Transverse colon (tissue), 4 donors: Measurements from ENCODE around the gene HMCN2. TPM values are rescaled to one million over a fixed set of nuclear protein-coding genes. Genes with fewer than 3 reads are reported as not detected.
"Not testable (repeated sequence)": the region's sequence is repeated elsewhere in the genome, so short reads cannot be mapped to it uniquely, and the experiment has no call there.

ENCODE experiments used
- DNase-seq: peaks from one replicate; pipeline ENCODE4 v3.0.0-alpha.2; 2019
- H3K27ac ChIP-seq, 4 donors: fragments of 200-600 bp; sonication (generic); 2 replicates each; pipeline ENCODE4 v1.5.1; 2016 to 2018; ENCODE audit warnings: inconsistent platforms in 4 of 4
- H3K27me3 ChIP-seq: fragments of 200-600 bp; sonication (generic); 2 replicates; pipeline ENCODE4 v1.5.1; 2017; ENCODE audit warnings: inconsistent platforms
- H3K36me3 ChIP-seq, 4 donors: fragments of 200-600 bp; sonication (generic); 2 replicates each; pipeline ENCODE4 v1.5.1; 2017 to 2019; ENCODE audit warnings: inconsistent platforms in 4 of 4
- H3K4me1 ChIP-seq, 4 donors: fragments of 200-600 bp; sonication (generic); 2 replicates each; pipeline ENCODE4 v1.5.1; 2017 to 2020; ENCODE audit warnings: inconsistent platforms in 4 of 4
- H3K4me3 ChIP-seq, 4 donors: fragments of 200-600 bp; sonication (generic); 1 replicate in 1 of 4; 2 replicates in 3 of 4; pipeline versions ENCODE4 v1.5.1 to v1.6.1; 2017 to 2019; ENCODE audit warnings: inconsistent platforms in 4 of 4
- H3K9me3 ChIP-seq, 2 donors: fragments of 200-600 bp; sonication (generic); 2 replicates each; pipeline ENCODE4 v1.5.1; 2017 to 2019; ENCODE audit warnings: inconsistent platforms in 2 of 2
- EP300 ChIP-seq: sonication (generic); formaldehyde crosslinking; IDR thresholded peaks from one replicate; pipeline ENCODE4 v1.6.1; 2017; ENCODE audit warnings: antibody characterized with exemption, low read depth
- POLR2A ChIP-seq: fragments of 450-650 bp; IDR thresholded peaks from one replicate; pipeline ENCODE4 v1.6.1; 2016; ENCODE audit warnings: antibody characterized with exemption, mild to moderate bottlenecking, moderate library complexity
- POLR2AphosphoS5 ChIP-seq, 3 donors: sonication (generic); formaldehyde crosslinking; IDR thresholded peaks; one replicate each; pipeline ENCODE4 v1.6.1; 2016; ENCODE audit warnings: antibody characterized with exemption in 3 of 3
- WGBS, 2 donors: methylation state at CpG; one replicate each; pipeline ENCODE4 v1.1.5; 2018; ENCODE audit warnings: low coverage in 1 of 2; 5-methylcytosine and 5-hydroxymethylcytosine counted together
- in situ Hi-C, 4 donors: fragments of 200-750 bp; cut with MboI; loops; one replicate each; pipeline versions ENCODE4 v1.15.0 to v1.15.1; 2017; ENCODE audit warnings: low sequenced_read_pairs in 3 of 4, low pct_ligation_motif_present in 1 of 4, low pct_unique_long_range_greater_than_20kb in 1 of 4
- intact Hi-C: fragments of 100-400 bp; cut with DNase I; formaldehyde crosslinking; loops from one replicate; pipeline ENCODE4 v1.15.1; 2023; ENCODE audit warnings: low total_unique reads
- total RNA-seq, 4 donors: library from RNA; depleted of rRNA; stranded (reverse); fragments of >200 nt; gene quantifications; one replicate each; pipeline ENCODE4 v1.1.0, GENCODE V29; 2016
- TF ChIP-seq, protein P1 (sequence below), 5 experiments: fragments of 200-600 bp in 3 of 5; fragments of 450-650 bp in 2 of 5; sonication (generic) in 3 of 5; IDR thresholded peaks; 1 replicate in 2 of 5; 2 replicates in 3 of 5; pipeline ENCODE4 v1.5.1; 2016 to 2017; ENCODE audit warnings: antibody characterized with exemption in 5 of 5, inconsistent platforms in 3 of 5, mild to moderate bottlenecking in 2 of 5, moderate library complexity in 1 of 5

The HMCN2 gene
- total RNA-seq, 4 donors from 2014 or later = 7.8 to 40.0 (median 15.2) TPM

DNA sequence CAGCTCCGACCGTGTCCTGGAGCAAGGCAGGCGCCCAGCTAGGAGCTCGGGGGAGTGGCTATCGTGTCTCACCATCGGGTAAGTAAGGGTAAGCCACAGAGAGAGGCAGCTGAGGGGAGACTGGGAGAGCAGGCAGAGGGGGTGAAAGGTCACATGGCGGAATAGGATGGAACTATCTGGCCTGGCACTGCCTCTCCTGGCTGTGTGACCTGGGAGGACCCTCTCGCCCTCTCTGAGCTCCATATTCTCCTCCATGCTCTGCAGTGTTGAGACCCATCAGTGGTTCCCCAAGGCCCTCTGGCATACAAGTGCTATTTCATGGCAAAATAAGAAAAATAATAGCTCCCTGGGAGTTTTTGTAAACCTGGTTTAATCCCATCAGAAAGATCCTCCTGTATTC, 135.3 kb downstream of the HMCN2 start:
- H3K27ac ChIP-seq = no peak overlapping the region
- in situ Hi-C loops = no loop called here
- H3K4me3 ChIP-seq = no peak overlapping the region
- no peaks in the 10 kb centered on the region for H3K4me1 ChIP-seq
- DNase-seq = no peak
- intact Hi-C loops = no loop called here
- H3K27me3 ChIP-seq = no peaks in the 10 kb centered on the region
- TF ChIP-seq POLR2A (no peak), POLR2AphosphoS5 (IDR thresholded peaks at IDR 0.05) (no peak), EP300 (no peak)
- TF ChIP-seq, protein P1, sequence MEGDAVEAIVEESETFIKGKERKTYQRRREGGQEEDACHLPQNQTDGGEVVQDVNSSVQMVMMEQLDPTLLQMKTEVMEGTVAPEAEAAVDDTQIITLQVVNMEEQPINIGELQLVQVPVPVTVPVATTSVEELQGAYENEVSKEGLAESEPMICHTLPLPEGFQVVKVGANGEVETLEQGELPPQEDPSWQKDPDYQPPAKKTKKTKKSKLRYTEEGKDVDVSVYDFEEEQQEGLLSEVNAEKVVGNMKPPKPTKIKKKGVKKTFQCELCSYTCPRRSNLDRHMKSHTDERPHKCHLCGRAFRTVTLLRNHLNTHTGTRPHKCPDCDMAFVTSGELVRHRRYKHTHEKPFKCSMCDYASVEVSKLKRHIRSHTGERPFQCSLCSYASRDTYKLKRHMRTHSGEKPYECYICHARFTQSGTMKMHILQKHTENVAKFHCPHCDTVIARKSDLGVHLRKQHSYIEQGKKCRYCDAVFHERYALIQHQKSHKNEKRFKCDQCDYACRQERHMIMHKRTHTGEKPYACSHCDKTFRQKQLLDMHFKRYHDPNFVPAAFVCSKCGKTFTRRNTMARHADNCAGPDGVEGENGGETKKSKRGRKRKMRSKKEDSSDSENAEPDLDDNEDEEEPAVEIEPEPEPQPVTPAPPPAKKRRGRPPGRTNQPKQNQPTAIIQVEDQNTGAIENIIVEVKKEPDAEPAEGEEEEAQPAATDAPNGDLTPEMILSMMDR (IDR thresholded peaks at IDR 0.05) = no peak
- H3K9me3 ChIP-seq = no peaks in the 10 kb centered on the region
- 85% methylated on average over 8 of the region's 8 CpGs; no CpG with 5 or more reads in 1 of the 2 donors for WGBS, 2 donors
- no peaks in the 10 kb centered on the region for H3K36me3 ChIP-seq

DNA sequence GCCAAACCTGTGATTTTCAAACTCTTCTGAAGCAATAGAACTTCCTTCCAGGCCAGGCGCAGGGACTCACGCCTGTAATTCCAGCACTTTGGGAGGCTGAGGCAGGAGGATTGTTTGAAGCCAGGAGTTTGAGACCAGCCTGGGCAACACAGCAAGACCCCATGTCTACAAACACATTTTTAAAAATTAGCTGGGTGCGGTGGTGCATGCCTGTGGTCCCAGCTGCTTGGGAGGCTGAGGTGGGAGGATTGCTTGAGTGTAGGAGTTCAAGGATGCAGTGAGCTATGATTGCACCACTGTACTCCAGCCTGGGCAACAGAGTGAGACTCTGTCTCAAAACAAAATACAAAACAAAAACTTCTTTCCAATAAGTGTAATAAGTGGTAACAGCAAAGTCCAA, 136.2 kb downstream of the HMCN2 start:
- H3K36me3 ChIP-seq, in situ Hi-C loops, intact Hi-C loops, DNase-seq, H3K27ac ChIP-seq, H3K27me3 ChIP-seq, H3K4me1 ChIP-seq, H3K9me3 ChIP-seq, H3K4me3 ChIP-seq: not testable (repeated sequence)
- WGBS, 2 donors = 80 to 93% methylated on average over 1 to 3 of the region's 3 CpGs

DNA sequence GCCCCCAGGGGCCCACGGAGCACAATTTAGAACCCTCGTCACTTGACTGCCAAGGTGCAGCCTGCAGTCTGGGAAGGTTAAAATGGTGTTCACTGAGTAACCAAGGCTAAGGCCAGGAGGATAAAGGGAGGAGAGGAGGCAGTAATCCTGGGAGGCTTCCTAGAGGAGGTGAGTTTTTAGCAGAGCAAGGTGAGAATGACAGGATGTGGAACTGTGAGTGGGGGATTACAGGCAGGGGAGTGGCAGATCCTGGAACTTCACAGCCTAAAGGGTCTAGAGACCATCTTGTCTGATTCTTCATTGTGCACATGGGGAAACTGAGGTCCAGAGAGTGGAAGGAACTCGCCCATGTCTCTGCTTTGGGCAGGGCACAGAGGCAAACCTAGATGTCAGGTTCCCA, 136.7 kb downstream of the HMCN2 start:
- no peak for DNase-seq
- intact Hi-C loops (no loop called here), in situ Hi-C loops (no loop called here)
- H3K9me3 ChIP-seq = no peaks in the 10 kb centered on the region
- no peak overlapping the region for H3K4me3 ChIP-seq
- TF ChIP-seq, protein P1 (IDR thresholded peaks at IDR 0.05) = no peak
- no peak for TF ChIP-seq POLR2AphosphoS5 (IDR thresholded peaks at IDR 0.05)
- TF ChIP-seq EP300 = no peak
- no peak for TF ChIP-seq POLR2A
- 82% methylated on average over 3 of the region's 3 CpGs; no CpG with 5 or more reads in 1 of the 2 donors for WGBS, 2 donors
- H3K4me1 ChIP-seq = no peaks in the 10 kb centered on the region
- no peaks in the 10 kb centered on the region for H3K36me3 ChIP-seq
- no peaks in the 10 kb centered on the region for H3K27me3 ChIP-seq
- no peak overlapping the region for H3K27ac ChIP-seq

DNA sequence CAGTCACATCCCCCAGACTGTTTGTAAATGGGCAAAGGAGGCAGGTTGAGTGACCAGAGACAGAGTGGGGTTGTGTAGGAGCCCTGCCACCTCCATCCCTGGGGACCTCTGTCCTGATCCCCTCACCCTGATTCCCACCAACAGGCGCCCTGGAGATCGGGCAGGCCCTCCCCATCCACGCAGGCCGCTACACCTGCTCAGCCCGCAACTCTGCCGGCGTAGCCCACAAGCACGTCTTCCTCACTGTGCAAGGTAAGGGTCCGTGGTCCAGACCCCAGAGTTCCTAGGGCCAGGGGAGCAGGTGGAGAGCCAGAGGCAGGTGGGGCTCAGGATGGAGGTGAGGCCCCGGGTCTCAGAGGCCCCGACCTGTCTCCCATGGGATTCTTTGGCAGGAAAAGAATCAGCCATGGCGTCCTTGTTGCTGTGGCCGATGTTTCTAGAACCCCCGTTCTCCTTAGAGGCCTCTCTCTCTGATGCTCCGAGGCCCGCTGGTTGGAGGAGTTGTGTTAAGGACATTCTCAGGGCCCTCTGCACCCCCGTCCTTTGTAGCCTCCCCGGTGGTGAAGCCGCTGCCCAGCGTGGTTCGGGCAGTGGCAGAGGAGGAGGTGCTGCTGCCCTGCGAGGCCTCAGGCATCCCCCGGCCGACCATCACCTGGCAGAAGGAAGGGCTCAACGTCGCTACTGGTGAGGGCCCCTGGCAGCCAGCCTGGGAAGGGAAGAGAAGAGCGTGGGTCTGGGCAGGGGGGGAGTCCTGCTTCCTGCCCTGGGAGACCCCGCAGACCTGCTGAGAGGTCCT, 137.3 kb downstream of the HMCN2 start:
- Histone ChIP-seq H3K4me1 (no peaks in the 10 kb centered on the region), H3K36me3 (no peaks in the 10 kb centered on the region), H3K27me3 (no peaks in the 10 kb centered on the region), H3K27ac (no peak overlapping the region), H3K4me3 (no peak overlapping the region), H3K9me3 (no peaks in the 10 kb centered on the region)
- in situ Hi-C loops = no loop called here
- no peak for DNase-seq
- 82% methylated on average over 28 of the region's 28 CpGs; no CpG with 5 or more reads in 1 of the 2 donors for WGBS, 2 donors
- TF ChIP-seq POLR2AphosphoS5 (IDR thresholded peaks at IDR 0.05) (no peak), EP300 (no peak), POLR2A (no peak)
- TF ChIP-seq, protein P1 (IDR thresholded peaks at IDR 0.05) = no peak
- intact Hi-C loops = no loop called here
